Nephron (organoid): Measurements from ENCODE around the gene ADGRL3.

Experiments used
- H3K27ac Mint-ChIP-seq, 3 experiments: 2 replicates each; pipeline ENCODE4 v1.8.0; 2020; ENCODE audit warnings: mixed read lengths in 3 of 3, mild to moderate bottlenecking in 2 of 3, moderate library complexity in 1 of 3
- H3K27me3 Mint-ChIP-seq: 2 replicates; pipeline ENCODE4 v1.8.0; 2021; ENCODE audit warnings: low read depth, mild to moderate bottlenecking, moderate library complexity, mixed read lengths
- H3K36me3 Mint-ChIP-seq: 2 replicates; pipeline ENCODE4 v1.8.0; 2020; ENCODE audit warnings: low read depth, mixed read lengths
- H3K4me1 Mint-ChIP-seq: 2 replicates; pipeline ENCODE4 v1.8.0; 2020; ENCODE audit warnings: mixed read lengths
- H3K4me3 Mint-ChIP-seq, 3 experiments: 2 replicates each; pipeline ENCODE4 v1.8.0; 2020; ENCODE audit warnings: mild to moderate bottlenecking in 3 of 3, mixed read lengths in 3 of 3, moderate library complexity in 2 of 3
- H3K9me3 Mint-ChIP-seq: 2 replicates; pipeline ENCODE4 v1.8.0; 2020; ENCODE audit warnings: mixed read lengths
- CTCF ChIP-seq, 3 experiments: fragments of 200-600 bp; sonication (generic); IDR thresholded peaks; one replicate each; pipeline ENCODE4 v1.5.0; 2021; ENCODE audit warnings: antibody characterized with exemption in 3 of 3; ENCODE audit not compliant: unreplicated experiment in 3 of 3

Gene ADGRL3

GRCh38 chr4:61571761-61572559 lies 371.8 kb downstream of the ADGRL3 start:
- no peaks in the 10 kb centered on the region for H3K27me3 Mint-ChIP-seq
- H3K27ac Mint-ChIP-seq: no peak overlapping the region
- H3K9me3 Mint-ChIP-seq: no peaks in the 10 kb centered on the region

GRCh38 chr4:61575796-61576195 lies 375.7 kb downstream of the ADGRL3 start:
- Mint-ChIP-seq H3K27me3 (no peaks in the 10 kb centered on the region), H3K27ac (no peak overlapping the region), H3K36me3 (no peaks in the 10 kb centered on the region), H3K4me3 (no peak overlapping the region), H3K4me1 (peaks cover 4% of the 10 kb centered on the region), H3K9me3 (no peaks in the 10 kb centered on the region)
- TF ChIP-seq CTCF (IDR thresholded peaks at IDR 0.05; ENCODE audit: unreplicated experiment in 3 of 3): no peak

More at GRCh38 chr4:61571761-61572559, 371.8 kb downstream of the ADGRL3 start:
- H3K4me1 Mint-ChIP-seq: no peaks in the 10 kb centered on the region
- no peak for TF ChIP-seq CTCF (IDR thresholded peaks at IDR 0.05; ENCODE audit: unreplicated experiment in 3 of 3)
- no peaks in the 10 kb centered on the region for H3K36me3 Mint-ChIP-seq
- H3K4me3 Mint-ChIP-seq: no peak overlapping the region

- no peak overlapping the region for H3K4me3 Mint-ChIP-seq
- no peaks in the 10 kb centered on the region for H3K9me3 Mint-ChIP-seq
- peaks cover 4% of the 10 kb centered on the region for H3K4me1 Mint-ChIP-seq
- no peak for TF ChIP-seq CTCF (IDR thresholded peaks at IDR 0.05; ENCODE audit: unreplicated experiment in 3 of 3)
- H3K36me3 Mint-ChIP-seq: no peaks in the 10 kb centered on the region
- peak overlapping the region in 1 of 3 experiments; percentile 37 for H3K27ac Mint-ChIP-seq
- no peaks in the 10 kb centered on the region for H3K27me3 Mint-ChIP-seq
These were observed 379.7 kb downstream of the ADGRL3 start for GRCh38 chr4:61579786-61580185.

GRCh38 chr4:61580721-61581377 lies 380.7 kb downstream of the ADGRL3 start:
- H3K4me3 Mint-ChIP-seq: no peak overlapping the region
- peaks cover 4% of the 10 kb centered on the region for H3K4me1 Mint-ChIP-seq
- H3K27me3 Mint-ChIP-seq: no peaks in the 10 kb centered on the region
- H3K36me3 Mint-ChIP-seq: no peaks in the 10 kb centered on the region
- peak overlapping the region in 1 of 3 experiments; percentile 37 for H3K27ac Mint-ChIP-seq
- no peak for TF ChIP-seq CTCF (IDR thresholded peaks at IDR 0.05; ENCODE audit: unreplicated experiment in 3 of 3)
- H3K9me3 Mint-ChIP-seq: no peaks in the 10 kb centered on the region

GRCh38 chr4:61583696-61584095 lies 383.6 kb downstream of the ADGRL3 start:
- Mint-ChIP-seq H3K4me3 (no peak overlapping the region), H3K9me3 (no peaks in the 10 kb centered on the region), H3K27me3 (no peaks in the 10 kb centered on the region), H3K27ac (no peak overlapping the region), H3K4me1 (peaks cover 4% of the 10 kb centered on the region), H3K36me3 (no peaks in the 10 kb centered on the region)
- TF ChIP-seq CTCF (IDR thresholded peaks at IDR 0.05; ENCODE audit: unreplicated experiment in 3 of 3): no peak
